ENCODE measurements around the gene ZNF622.

DNA sequence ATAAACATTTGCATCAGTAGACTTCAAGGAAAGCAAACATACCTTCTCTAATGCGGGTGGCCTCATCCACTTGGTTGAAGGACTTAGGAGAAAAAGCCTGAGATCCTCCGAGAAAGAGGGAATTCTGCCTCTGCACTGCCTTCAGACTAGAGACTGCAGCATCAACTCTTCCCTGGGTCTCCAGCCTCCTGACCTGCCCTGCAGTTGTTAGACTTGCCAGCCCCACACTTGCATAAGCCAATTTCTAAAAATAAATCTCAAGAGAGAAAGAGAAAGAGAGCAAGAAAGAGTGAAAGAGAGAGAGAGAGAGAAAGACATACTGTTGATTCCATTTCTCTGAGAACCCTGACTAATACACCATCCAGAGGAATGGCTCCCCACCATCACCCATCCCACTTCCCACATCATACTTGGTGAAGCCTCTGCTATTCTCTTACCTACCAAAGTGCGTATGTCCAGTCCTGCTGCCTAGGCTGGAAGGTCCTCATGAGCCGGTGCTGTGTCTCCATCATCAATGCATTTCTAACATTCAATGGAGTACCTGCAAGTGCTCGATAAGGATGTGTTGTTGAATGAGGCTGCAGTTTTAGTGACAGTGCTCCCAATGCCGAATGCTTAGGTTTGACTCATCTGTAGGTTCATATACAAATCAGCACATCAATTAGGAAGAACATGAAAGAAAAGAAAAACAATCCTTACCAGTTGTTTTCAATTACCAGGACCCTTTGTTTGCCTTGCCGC is 35.1 kb downstream of the ZNF622 start:
- TF ChIP-seq POLR2AphosphoS5 (IDR thresholded peaks at IDR 0.05; ENCODE audit: low read depth, low read length) (no peak), POLR2A (IDR thresholded peaks at IDR 0.05; ENCODE audit: low read depth, low read length) (no peak), TAF1 (IDR thresholded peaks at IDR 0.05; ENCODE audit: low read depth, low read length) (no peak), POU2F2 (IDR thresholded peaks at IDR 0.05; ENCODE audit: low read depth, low read length) (no peak), SPI1 (IDR thresholded peaks at IDR 0.05; ENCODE audit: low read depth, low read length) (no peak)

All from GM12891 (cell line).